HCT116 (cell line): Measurements from ENCODE around the gene ABCC10. TPM values are rescaled to one million over a fixed set of nuclear protein-coding genes. Genes with fewer than 3 reads are reported as not detected.

ENCODE experiments used
- ATAC-seq: fragments of 200-7000 bp; cut with Tn5 transposase; 2 replicates; pipeline ENCODE4 v1.9.1; 2020; ENCODE audit warnings: mild to moderate bottlenecking, moderate library complexity
- BruUV-seq: library from RNA; stranded (reverse); fragments of 400-500 nt; replicated peaks from 2 replicates; lab custom pipeline; 2021; lab: Mats Ljungman, UMichigan
- CTCF ChIA-PET: fragments of 300-600 bp; sonication (Branson Sonifier 250); formaldehyde crosslinking; loops from one replicate; lab custom pipeline; 2021; ENCODE audit warnings: antibody characterized with exemption; lab: Charles Lee
- POLR2A ChIA-PET: fragments of 300-600, 350-600 bp; sonication (Branson Sonifier 250); formaldehyde crosslinking; loops from one replicate; lab custom pipeline; 2021; ENCODE audit warnings: antibody characterized with exemption; lab: Charles Lee
- RAD21 ChIA-PET, 2 experiments: fragments of 300-600 bp; sonication (Branson Sonifier 250); formaldehyde crosslinking; loops; one replicate each; lab custom pipeline; 2023; ENCODE audit warnings: low total read pairs in 2 of 2; ENCODE audit not compliant: uncharacterized antibody in 2 of 2, unreplicated experiment in 2 of 2, low non-redundant PET in 1 of 2; lab: Charles Lee
- DNase-seq: peaks from one replicate; pipeline ENCODE4 v3.0.0-alpha.2; 2010; ENCODE audit warnings: low read depth, low spot score
- H2AFZ ChIP-seq: fragments of 200-600 bp; shearing (Covaris generic), sonication (generic); 2 replicates; pipeline ENCODE4 v1.6.1; 2017; ENCODE audit warnings: low read depth, mixed run types, mixed read lengths, antibody characterized with exemption, low read length; ENCODE audit not compliant: poor library complexity, severe bottlenecking
- H3K27ac ChIP-seq: 2 replicates; pipeline ENCODE4 v1.5.1; 2012; ENCODE audit warnings: low read depth, low read length
- H3K27me3 ChIP-seq: fragments of 200-600 bp; sonication (generic); 2 replicates; pipeline ENCODE4 v1.6.1; 2016; ENCODE audit warnings: mixed run types, low read length, mixed read lengths; ENCODE audit not compliant: insufficient read depth
- H3K36me3 ChIP-seq, 2 experiments: fragments of 200-500 bp in 1 of 2; fragments of 200-600 bp in 1 of 2; sonication (Bioruptor generic) in 1 of 2; sonication (generic) in 1 of 2; 2 replicates each; pipeline versions ENCODE4 v1.5.1 to v1.6.1; 2014 to 2016; ENCODE audit warnings: low read length in 2 of 2, inconsistent platforms in 1 of 2, mixed read lengths in 1 of 2, mixed run types in 1 of 2; ENCODE audit not compliant: insufficient read depth in 2 of 2, control insufficient read depth in 1 of 2
- H3K4me1 ChIP-seq, 2 experiments: fragments of 200-600 bp in 1 of 2; sonication (generic) in 1 of 2; 2 replicates each; pipeline versions ENCODE4 v1.5.1 to v1.6.1; 2012 to 2017; ENCODE audit warnings: low read length in 2 of 2, inconsistent platforms in 1 of 2, mild to moderate bottlenecking in 1 of 2, mixed read lengths in 1 of 2, mixed run types in 1 of 2, moderate library complexity in 1 of 2; ENCODE audit not compliant: insufficient read depth in 2 of 2, control insufficient read depth in 1 of 2
- H3K4me2 ChIP-seq: fragments of 200-600 bp; sonication (generic); 2 replicates; pipeline ENCODE4 v1.6.1; 2017; ENCODE audit warnings: mixed run types, low read length, mixed read lengths
- H3K4me3 ChIP-seq, 2 experiments: fragments of 200-600 bp in 1 of 2; sonication (generic) in 1 of 2; replicated peaks in 1 of 2; 2 replicates each; pipeline ENCODE4 v1.5.1; 2011 to 2016; ENCODE audit warnings: low read length in 2 of 2, control low read depth in 1 of 2, low read depth in 1 of 2, mild to moderate bottlenecking in 1 of 2, mixed read lengths in 1 of 2, mixed run types in 1 of 2
- H3K79me2 ChIP-seq: fragments of 200-600 bp; sonication (generic); 2 replicates; pipeline ENCODE4 v1.6.1; 2017; ENCODE audit warnings: mild to moderate bottlenecking, mixed run types, low read length, moderate library complexity, mixed read lengths; ENCODE audit not compliant: insufficient read depth
- H3K9ac ChIP-seq: fragments of 200-600 bp; sonication (generic); 2 replicates; pipeline ENCODE4 v1.6.1; 2016; ENCODE audit warnings: low read length, mixed read lengths
- H3K9me2 ChIP-seq: fragments of 200-600 bp; sonication (generic), shearing (Covaris generic); 2 replicates; pipeline ENCODE4 v1.6.1; 2017; ENCODE audit warnings: mixed run types, mild to moderate bottlenecking, moderate library complexity; ENCODE audit not compliant: insufficient read depth
- H3K9me3 ChIP-seq, 2 experiments: fragments of 200-500 bp in 1 of 2; fragments of 200-600 bp in 1 of 2; sonication (Bioruptor generic) in 1 of 2; sonication (generic) in 1 of 2; 2 replicates each; pipeline ENCODE4 v1.6.1; 2014 to 2017; ENCODE audit warnings: low read length in 2 of 2, mixed read lengths in 2 of 2, inconsistent platforms in 1 of 2, low read depth in 1 of 2, mild to moderate bottlenecking in 1 of 2, mixed run types in 1 of 2, moderate library complexity in 1 of 2; ENCODE audit not compliant: control insufficient read depth in 1 of 2, insufficient read depth in 1 of 2
- H4K20me1 ChIP-seq: fragments of 200-600 bp; sonication (generic), shearing (Covaris generic); 2 replicates; pipeline ENCODE4 v1.6.1; 2017; ENCODE audit warnings: mixed run types, mild to moderate bottlenecking, moderate library complexity; ENCODE audit not compliant: insufficient read depth
- CBX3 ChIP-seq: IDR thresholded peaks from 2 replicates; pipeline ENCODE4 v1.6.1; 2012; ENCODE audit warnings: low read depth
- CEBPB ChIP-seq: IDR thresholded peaks from 2 replicates; pipeline ENCODE4 v1.6.1; 2012; ENCODE audit warnings: low read depth
- ELF1 ChIP-seq: IDR thresholded peaks from 2 replicates; pipeline ENCODE4 v1.6.1; 2012; ENCODE audit warnings: low read depth, borderline replicate concordance
- EZH2 ChIP-seq: fragments of 200-600 bp; sonication (generic); IDR thresholded peaks from 2 replicates; pipeline ENCODE4 v1.6.1; 2017; ENCODE audit warnings: antibody characterized with exemption, mixed run types
- EZH2phosphoT487 ChIP-seq: fragments of 200-600 bp; IDR thresholded peaks from 2 replicates; pipeline ENCODE4 v1.6.1; 2018; ENCODE audit warnings: antibody characterized with exemption, borderline replicate concordance
- FOSL1 ChIP-seq: IDR thresholded peaks from 2 replicates; pipeline ENCODE4 v1.6.1; 2012; ENCODE audit warnings: low read depth
- POLR2A ChIP-seq: IDR thresholded peaks from 2 replicates; pipeline ENCODE4 v1.7.0; 2011; ENCODE audit warnings: borderline replicate concordance; ENCODE audit not compliant: insufficient read depth, insufficient read length; ENCODE audit errors: extremely low read depth
- RAD21 ChIP-seq: IDR thresholded peaks from 2 replicates; pipeline ENCODE4 v1.6.1; 2012; ENCODE audit warnings: low read depth, mild to moderate bottlenecking
- SIN3A ChIP-seq: IDR thresholded peaks from 2 replicates; pipeline ENCODE4 v1.6.1; 2012; ENCODE audit warnings: low read depth
- SRF ChIP-seq: IDR thresholded peaks from 2 replicates; pipeline ENCODE4 v1.6.1; 2012; ENCODE audit warnings: low read depth
- ZFX ChIP-seq: fragments of 450-650 bp; IDR thresholded peaks from 2 replicates; pipeline ENCODE4 v1.6.1; 2017
- ZNF274 ChIP-seq: fragments of 200-500 bp; sonication (Bioruptor generic); IDR thresholded peaks from 2 replicates; pipeline ENCODE4 v1.6.1; 2014; ENCODE audit warnings: mild to moderate bottlenecking, low read depth, low read length, inconsistent platforms
- intact Hi-C: fragments of 100-400 bp; cut with micrococcal nuclease; formaldehyde crosslinking; loops from 2 replicates; pipeline ENCODE4 v1.10.0; 2022
- total RNA-seq: library from RNA; stranded (reverse); gene quantifications from one replicate; pipeline ENCODE4 v1.2.1, GENCODE V29; 2021; ENCODE audit not compliant: unreplicated experiment
- TF ChIP-seq, protein P1 (sequence below), 3 experiments: fragments of 200-600 bp in 1 of 3; sonication (generic) in 1 of 3; IDR thresholded peaks in 2 of 3; conservative IDR thresholded peaks in 1 of 3; 2 replicates each; pipeline ENCODE4 v1.5.1; 2012 to 2017; ENCODE audit warnings: low read depth in 2 of 3, low read length in 2 of 3, antibody characterized with exemption in 1 of 3, borderline replicate concordance in 1 of 3, control low read depth in 1 of 3, mild to moderate bottlenecking in 1 of 3, mixed read lengths in 1 of 3, mixed run types in 1 of 3, moderate library complexity in 1 of 3; ENCODE audit not compliant: insufficient read depth in 1 of 3
- TF ChIP-seq, protein P2 (sequence below): IDR thresholded peaks from 2 replicates; pipeline ENCODE4 v1.6.1; 2012
- TF ChIP-seq, protein P3 (sequence below): IDR thresholded peaks from 2 replicates; pipeline ENCODE4 v1.6.1; 2012

The ABCC10 gene
- total RNA-seq, 1 experiment from 2014 or later = 29.9 TPM

DNA sequence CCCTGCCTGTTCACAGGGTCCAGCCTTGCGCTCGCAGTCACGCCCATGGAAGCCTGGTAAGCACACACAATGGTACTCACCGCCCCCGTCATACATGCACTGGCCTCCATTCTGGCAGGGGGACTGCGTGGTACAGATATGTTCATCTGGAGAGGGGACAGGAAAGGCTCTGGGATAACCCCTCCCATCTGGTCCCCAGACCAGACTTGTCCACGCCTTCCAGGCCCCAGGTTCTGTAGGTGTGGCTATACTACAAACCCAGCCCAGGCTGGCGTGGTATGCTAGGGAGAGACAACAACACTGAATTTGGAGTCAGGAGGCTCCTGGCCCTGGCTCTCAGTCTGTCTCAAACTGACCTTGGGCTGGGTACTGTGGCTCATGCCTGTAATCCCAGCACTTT, 24.6 kb downstream of the ABCC10 start:
- no peaks in the 10 kb centered on the region for H4K20me1 ChIP-seq
- no peaks in the 10 kb centered on the region for H3K79me2 ChIP-seq
- H3K36me3 ChIP-seq = peaks cover 0 to 3% of the 10 kb centered on the region in 2 experiments; a peak in 3 of 4 replicates
- RAD21 ChIA-PET = no interaction called here
- H3K27me3 ChIP-seq = no peaks in the 10 kb centered on the region
- H3K9ac ChIP-seq = no peak overlapping the region
- POLR2A ChIA-PET = no interaction called here
- no peak overlapping the region for H3K4me3 ChIP-seq
- intact Hi-C loops = no loop called here
- BruUV-seq = no TSS peak
- CTCF ChIA-PET = no interaction called here
- no peaks in the 10 kb centered on the region for H3K9me2 ChIP-seq
- DNase-seq = no peak
- H3K4me2 ChIP-seq = no peak overlapping the region
- H3K4me1 ChIP-seq = peaks cover 5 to 23% of the 10 kb centered on the region in 2 experiments; a peak in 3 of 4 replicates
- H3K9me3 ChIP-seq = no peaks in the 10 kb centered on the region
- H2AFZ ChIP-seq = no peak overlapping the region
- H3K27ac ChIP-seq = no peak overlapping the region
- no peak for ATAC-seq
- TF ChIP-seq, protein P1, sequence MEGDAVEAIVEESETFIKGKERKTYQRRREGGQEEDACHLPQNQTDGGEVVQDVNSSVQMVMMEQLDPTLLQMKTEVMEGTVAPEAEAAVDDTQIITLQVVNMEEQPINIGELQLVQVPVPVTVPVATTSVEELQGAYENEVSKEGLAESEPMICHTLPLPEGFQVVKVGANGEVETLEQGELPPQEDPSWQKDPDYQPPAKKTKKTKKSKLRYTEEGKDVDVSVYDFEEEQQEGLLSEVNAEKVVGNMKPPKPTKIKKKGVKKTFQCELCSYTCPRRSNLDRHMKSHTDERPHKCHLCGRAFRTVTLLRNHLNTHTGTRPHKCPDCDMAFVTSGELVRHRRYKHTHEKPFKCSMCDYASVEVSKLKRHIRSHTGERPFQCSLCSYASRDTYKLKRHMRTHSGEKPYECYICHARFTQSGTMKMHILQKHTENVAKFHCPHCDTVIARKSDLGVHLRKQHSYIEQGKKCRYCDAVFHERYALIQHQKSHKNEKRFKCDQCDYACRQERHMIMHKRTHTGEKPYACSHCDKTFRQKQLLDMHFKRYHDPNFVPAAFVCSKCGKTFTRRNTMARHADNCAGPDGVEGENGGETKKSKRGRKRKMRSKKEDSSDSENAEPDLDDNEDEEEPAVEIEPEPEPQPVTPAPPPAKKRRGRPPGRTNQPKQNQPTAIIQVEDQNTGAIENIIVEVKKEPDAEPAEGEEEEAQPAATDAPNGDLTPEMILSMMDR (IDR thresholded peaks at IDR 0.05 in 2 of 3, conservative IDR thresholded peaks at IDR 0.05 in 1 of 3; ENCODE audit: borderline replicate concordance in 1 of 3, insufficient read depth in 1 of 3, low read depth in 2 of 3, low read length in 2 of 3) = no peak
- TF ChIP-seq SIN3A (no peak), ZNF274 (no peak), EZH2phosphoT487 (no peak), ZFX (no peak), SRF (no peak), RAD21 (no peak), POLR2A (no peak), CBX3 (no peak)

DNA sequence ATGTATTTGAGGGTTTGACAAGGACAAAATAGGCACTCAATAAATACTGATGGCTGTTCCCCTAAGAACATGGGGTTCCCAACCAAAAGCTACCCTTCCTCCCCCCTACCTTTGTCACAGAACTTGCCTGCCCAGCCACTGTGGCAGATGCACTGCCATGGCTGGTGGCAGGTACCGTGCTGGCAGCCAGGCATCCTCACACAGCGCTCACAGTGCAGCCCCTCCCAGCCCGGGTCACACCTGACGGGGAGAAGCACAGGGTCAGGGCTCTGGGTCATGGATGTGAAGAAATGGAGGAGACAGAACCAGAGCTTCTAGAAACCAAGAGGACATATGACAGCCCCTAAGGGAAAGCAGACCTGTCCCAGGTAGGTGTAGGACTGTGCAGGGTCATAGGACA, 25.6 kb downstream of the ABCC10 start:
- CTCF ChIA-PET = no interaction called here
- no peak for DNase-seq
- Histone ChIP-seq H3K4me1 (peaks cover 5 to 30% of the 10 kb centered on the region in 2 experiments; a peak in 3 of 4 replicates), H3K4me3 (no peak overlapping the region), H3K79me2 (no peaks in the 10 kb centered on the region), H3K36me3 (peaks cover 0 to 3% of the 10 kb centered on the region in 2 experiments; a peak in 3 of 4 replicates), H3K9me2 (no peaks in the 10 kb centered on the region), H2AFZ (no peak overlapping the region), H3K27me3 (no peaks in the 10 kb centered on the region), H3K4me2 (no peak overlapping the region), H3K9me3 (no peaks in the 10 kb centered on the region), H4K20me1 (no peaks in the 10 kb centered on the region), H3K27ac (no peak overlapping the region), H3K9ac (no peak overlapping the region)
- POLR2A ChIA-PET = no interaction called here
- ATAC-seq = no peak
- intact Hi-C loops = no loop called here
- RAD21 ChIA-PET = no interaction called here
- no TSS peak for BruUV-seq
- TF ChIP-seq EZH2 (no peak), ELF1 (no peak), CBX3 (no peak), FOSL1 (no peak), CEBPB (no peak), POLR2A (no peak)
- TF ChIP-seq, protein P2, sequence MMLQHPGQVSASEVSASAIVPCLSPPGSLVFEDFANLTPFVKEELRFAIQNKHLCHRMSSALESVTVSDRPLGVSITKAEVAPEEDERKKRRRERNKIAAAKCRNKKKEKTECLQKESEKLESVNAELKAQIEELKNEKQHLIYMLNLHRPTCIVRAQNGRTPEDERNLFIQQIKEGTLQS = no peak
- TF ChIP-seq, protein P1 (IDR thresholded peaks at IDR 0.05 in 2 of 3, conservative IDR thresholded peaks at IDR 0.05 in 1 of 3; ENCODE audit: borderline replicate concordance in 1 of 3, insufficient read depth in 1 of 3, low read depth in 2 of 3, low read length in 2 of 3) = no peak
- TF ChIP-seq, protein P3, sequence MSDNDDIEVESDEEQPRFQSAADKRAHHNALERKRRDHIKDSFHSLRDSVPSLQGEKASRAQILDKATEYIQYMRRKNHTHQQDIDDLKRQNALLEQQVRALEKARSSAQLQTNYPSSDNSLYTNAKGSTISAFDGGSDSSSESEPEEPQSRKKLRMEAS = no peak
